Mesenchymal stem cell (in vitro differentiated cells and primary cell): ENCODE measurements around the gene TKTL1.

Source experiments
- DNase-seq: peaks from one replicate; pipeline ENCODE4 v3.0.0-alpha.2; 2013
- H2AFZ ChIP-seq: one replicate; pipeline ENCODE4 v1.6.1; 2013; ENCODE audit warnings: low read depth, mild to moderate bottlenecking, control low read depth, inconsistent platforms, low read length, moderate library complexity
- H2AK5ac ChIP-seq: 2 replicates; pipeline ENCODE4 v1.6.1; 2013; ENCODE audit warnings: low read length, moderate library complexity, mild to moderate bottlenecking, inconsistent platforms; ENCODE audit not compliant: severe bottlenecking
- H2BK120ac ChIP-seq: one replicate; pipeline ENCODE4 v1.6.1; 2013; ENCODE audit warnings: low read depth, mild to moderate bottlenecking, inconsistent platforms, low read length, moderate library complexity
- H2BK12ac ChIP-seq, 2 experiments: one replicate each; pipeline ENCODE4 v1.6.1; 2013; ENCODE audit warnings: inconsistent platforms in 2 of 2, low read length in 2 of 2, mild to moderate bottlenecking in 2 of 2, moderate library complexity in 2 of 2, control low read depth in 1 of 2
- H2BK15ac ChIP-seq: one replicate; pipeline ENCODE4 v1.6.1; 2013; ENCODE audit warnings: mild to moderate bottlenecking, low read depth, inconsistent platforms; ENCODE audit not compliant: poor library complexity, severe bottlenecking
- H2BK5ac ChIP-seq: 2 replicates; pipeline ENCODE4 v1.6.1; 2013; ENCODE audit warnings: low read depth, mild to moderate bottlenecking, low read length, control low read depth, inconsistent platforms; ENCODE audit not compliant: poor library complexity, severe bottlenecking
- H3K14ac ChIP-seq, 2 experiments: one replicate each; pipeline ENCODE4 v1.6.1; 2013; ENCODE audit warnings: inconsistent platforms in 2 of 2, low read length in 2 of 2, control low read depth in 1 of 2, mild to moderate bottlenecking in 1 of 2, moderate library complexity in 1 of 2
- H3K18ac ChIP-seq, 2 experiments: one replicate each; pipeline ENCODE4 v1.6.1; 2013; ENCODE audit warnings: inconsistent platforms in 2 of 2, low read length in 2 of 2, control low read depth in 1 of 2, low read depth in 1 of 2, mild to moderate bottlenecking in 1 of 2
- H3K23ac ChIP-seq, 2 experiments: one replicate each; pipeline ENCODE4 v1.6.1; 2013; ENCODE audit warnings: inconsistent platforms in 2 of 2, low read length in 2 of 2, mild to moderate bottlenecking in 2 of 2, moderate library complexity in 2 of 2, control low read depth in 1 of 2
- H3K27ac ChIP-seq: 2 replicates; pipeline ENCODE4 v1.5.1; 2013; ENCODE audit warnings: mild to moderate bottlenecking, moderate library complexity, low read length, control low read depth, inconsistent platforms; ENCODE audit not compliant: poor library complexity, severe bottlenecking
- H3K27me3 ChIP-seq, 2 experiments: 2 replicates each; pipeline versions ENCODE4 v1.6.1 to v1.7.0; 2013; ENCODE audit warnings: low read length in 2 of 2, mild to moderate bottlenecking in 2 of 2, moderate library complexity in 2 of 2, control low read depth in 1 of 2, inconsistent platforms in 1 of 2; ENCODE audit not compliant: control insufficient read depth in 1 of 2, insufficient read depth in 1 of 2
- H3K36me3 ChIP-seq, 2 experiments: 2 replicates each; pipeline versions ENCODE4 v1.6.1 to v1.7.0; 2013; ENCODE audit warnings: low read length in 2 of 2, control low read depth in 1 of 2, inconsistent platforms in 1 of 2, low read depth in 1 of 2, mild to moderate bottlenecking in 1 of 2; ENCODE audit not compliant: insufficient read depth in 2 of 2, control insufficient read depth in 1 of 2
- H3K4ac ChIP-seq, 2 experiments: one replicate each; pipeline ENCODE4 v1.6.1; 2013; ENCODE audit warnings: inconsistent platforms in 2 of 2, low read length in 2 of 2, mild to moderate bottlenecking in 2 of 2, moderate library complexity in 2 of 2, control low read depth in 1 of 2, low read depth in 1 of 2
- H3K4me1 ChIP-seq: 2 replicates; pipeline ENCODE4 v1.6.1; 2013; ENCODE audit warnings: low read depth, low read length, control low read depth; ENCODE audit not compliant: control insufficient read depth, insufficient read depth
- H3K4me2 ChIP-seq: 2 replicates; pipeline ENCODE4 v1.6.1; 2013; ENCODE audit warnings: low read length, mild to moderate bottlenecking, inconsistent platforms; ENCODE audit not compliant: poor library complexity, severe bottlenecking
- H3K4me3 ChIP-seq, 2 experiments: 2 replicates each; pipeline versions ENCODE4 v1.5.1 to v1.7.0; 2013; ENCODE audit warnings: low read length in 2 of 2, mild to moderate bottlenecking in 2 of 2, control low read depth in 1 of 2, low read depth in 1 of 2; ENCODE audit not compliant: insufficient read depth in 1 of 2
- H3K79me1 ChIP-seq: replicated peaks from 2 replicates; pipeline ENCODE4 v1.6.1; 2013; ENCODE audit warnings: mild to moderate bottlenecking, control low read depth, low read length, inconsistent platforms; ENCODE audit not compliant: poor library complexity, severe bottlenecking
- H3K9ac ChIP-seq: 2 replicates; pipeline ENCODE4 v1.7.0; 2013; ENCODE audit warnings: mild to moderate bottlenecking, low read length, moderate library complexity
- H3K9me3 ChIP-seq: 2 replicates; pipeline ENCODE4 v1.7.0; 2013; ENCODE audit warnings: mild to moderate bottlenecking, low read length; ENCODE audit not compliant: control insufficient read depth
- H4K8ac ChIP-seq: one replicate; pipeline ENCODE4 v1.6.1; 2013; ENCODE audit warnings: inconsistent platforms, mild to moderate bottlenecking, low read length, moderate library complexity
- H4K91ac ChIP-seq: one replicate; pipeline ENCODE4 v1.6.1; 2013; ENCODE audit warnings: mild to moderate bottlenecking, low read length, inconsistent platforms
- WGBS: methylation state at CpG from one replicate; pipeline ENCODE4 v1.1.7; 2013; ENCODE audit warnings: mixed read lengths; 5-methylcytosine and 5-hydroxymethylcytosine counted together

The TKTL1 gene

DNA sequence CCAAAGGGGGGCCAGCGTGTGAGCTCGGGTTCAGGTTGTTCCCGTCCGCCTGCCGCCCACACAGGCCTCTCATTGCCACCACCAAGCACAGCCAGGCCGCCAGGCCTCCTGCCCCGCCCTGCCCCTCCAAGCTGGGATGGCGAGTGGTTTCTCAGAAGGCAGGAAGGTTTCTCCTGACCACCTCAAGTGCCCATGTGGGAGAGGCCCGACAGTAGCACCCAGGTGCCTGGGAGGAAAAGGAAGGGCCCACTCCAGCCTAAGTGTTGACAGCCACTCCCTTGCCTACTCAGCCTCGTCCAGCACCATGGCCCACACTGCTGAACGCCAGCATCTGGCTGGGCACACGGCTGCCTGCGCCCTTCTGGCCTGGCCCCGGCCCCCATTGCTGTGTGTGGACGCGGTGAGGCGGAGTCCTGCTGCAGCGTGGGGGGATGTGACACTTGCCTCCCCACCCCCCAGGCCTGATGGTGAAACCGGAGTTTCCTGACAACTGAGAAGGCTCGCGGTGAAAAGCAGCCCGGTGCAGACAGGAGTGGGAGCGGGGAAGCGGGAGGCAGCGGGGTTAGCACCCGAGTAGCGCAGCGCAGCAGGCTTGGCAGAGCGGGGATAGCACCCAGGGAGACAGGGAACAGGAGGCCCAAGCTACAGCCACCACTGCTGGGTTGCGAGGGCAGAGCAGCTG is 59.6 kb downstream of the TKTL1 start:
- Histone ChIP-seq H2AK5ac (no peak overlapping the region), H2BK15ac (no peak overlapping the region), H3K27ac (no peak overlapping the region), H3K4me3 (no peak overlapping the region), H3K4me2 (no peak overlapping the region), H3K18ac (no peak overlapping the region), H3K9me3 (no peaks in the 10 kb centered on the region), H4K8ac (no peak overlapping the region), H3K9ac (no peak overlapping the region), H2BK5ac (no peak overlapping the region), H3K4ac (no peak overlapping the region), H3K14ac (no peak overlapping the region), H4K91ac (no peak overlapping the region), H2BK12ac (no peak overlapping the region), H2BK120ac (no peak overlapping the region), H2AFZ (no peak overlapping the region), H3K36me3 (peaks cover 91 to 100% of the 10 kb centered on the region in 2 experiments), H3K23ac (no peak overlapping the region), H3K79me1 (no peaks in the 10 kb centered on the region), H3K27me3 (no peaks in the 10 kb centered on the region), H3K4me1 (peaks cover 25% of the 10 kb centered on the region)
- DNase-seq: no peak
- WGBS: 92% methylated on average over 26 of the region's 30 CpGs

DNA sequence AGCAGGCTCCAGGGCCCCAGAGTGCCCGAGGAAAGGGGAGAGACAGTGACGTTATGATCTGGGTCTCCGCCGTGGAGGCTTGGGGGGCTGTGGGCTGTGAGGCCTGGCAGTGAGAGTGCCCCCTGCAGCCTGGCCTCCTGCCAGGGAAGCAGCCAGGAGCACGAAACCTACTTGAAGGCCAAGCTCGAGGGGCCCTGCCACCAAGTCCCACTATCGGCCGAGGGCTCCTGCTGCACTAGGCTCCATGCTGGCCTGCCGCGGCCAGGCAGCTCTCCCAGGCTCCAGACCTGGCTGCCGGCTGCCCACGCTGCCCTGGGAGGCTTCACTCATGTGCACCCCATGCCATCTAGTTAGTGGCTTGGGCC is 60.2 kb downstream of the TKTL1 start:
- no peak overlapping the region for H4K8ac ChIP-seq
- H3K27ac ChIP-seq: no peak overlapping the region
- H2AK5ac ChIP-seq: no peak overlapping the region
- no peak overlapping the region for H3K23ac ChIP-seq
- H3K4me3 ChIP-seq: no peak overlapping the region
- H3K9me3 ChIP-seq: no peaks in the 10 kb centered on the region
- no peak overlapping the region for H2BK120ac ChIP-seq
- H3K4me2 ChIP-seq: no peak overlapping the region
- H2BK15ac ChIP-seq: no peak overlapping the region
- no peak for DNase-seq
- H3K79me1 ChIP-seq: no peaks in the 10 kb centered on the region
- no peak overlapping the region for H2BK5ac ChIP-seq
- no peaks in the 10 kb centered on the region for H3K27me3 ChIP-seq
- H3K36me3 ChIP-seq: peaks cover 90 to 100% of the 10 kb centered on the region in 2 experiments
- H3K4me1 ChIP-seq: peaks cover 25% of the 10 kb centered on the region
- H4K91ac ChIP-seq: no peak overlapping the region
- no peak overlapping the region for H3K4ac ChIP-seq
- H3K9ac ChIP-seq: no peak overlapping the region
- 94% methylated on average over 10 of the region's 12 CpGs for WGBS
- H2AFZ ChIP-seq: no peak overlapping the region
- H2BK12ac ChIP-seq: no peak overlapping the region
- no peak overlapping the region for H3K14ac ChIP-seq
- no peak overlapping the region for H3K18ac ChIP-seq

DNA sequence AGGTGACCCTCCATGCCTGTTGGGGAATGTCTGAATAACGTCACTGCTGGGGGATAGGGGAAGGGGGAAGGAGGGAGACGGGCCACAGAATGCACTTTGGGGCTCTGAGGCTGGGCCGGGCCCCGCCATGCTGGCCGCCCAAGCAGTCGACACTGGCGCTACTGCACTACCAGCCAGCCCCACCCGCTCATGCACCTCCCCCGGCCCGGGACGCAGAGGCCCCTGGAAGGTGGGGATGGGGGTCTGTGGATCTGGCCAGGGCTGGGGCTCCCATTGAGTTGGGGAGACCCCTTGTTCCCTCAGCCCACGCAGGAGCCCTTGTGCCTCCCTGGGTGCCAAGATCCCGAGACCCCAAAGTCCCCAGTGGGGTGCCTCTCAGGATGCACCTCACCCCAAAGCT is 61.0 kb downstream of the TKTL1 start:
- no peak overlapping the region for H3K23ac ChIP-seq
- H4K91ac ChIP-seq: no peak overlapping the region
- H2BK5ac ChIP-seq: no peak overlapping the region
- H2AFZ ChIP-seq: no peak overlapping the region
- 94% methylated on average over 6 of the region's 13 CpGs for WGBS
- no peak overlapping the region for H3K4me3 ChIP-seq
- no peak overlapping the region for H3K4ac ChIP-seq
- DNase-seq: no peak
- H3K27me3 ChIP-seq: no peaks in the 10 kb centered on the region
- H3K36me3 ChIP-seq: peaks cover 88 to 97% of the 10 kb centered on the region in 2 experiments
- no peak overlapping the region for H2BK12ac ChIP-seq
- H2AK5ac ChIP-seq: no peak overlapping the region
- H4K8ac ChIP-seq: no peak overlapping the region
- no peak overlapping the region for H3K14ac ChIP-seq
- no peak overlapping the region for H3K27ac ChIP-seq
- H3K18ac ChIP-seq: no peak overlapping the region
- H3K79me1 ChIP-seq: no peaks in the 10 kb centered on the region
- no peak overlapping the region for H2BK15ac ChIP-seq
- H2BK120ac ChIP-seq: no peak overlapping the region
- no peaks in the 10 kb centered on the region for H3K9me3 ChIP-seq
- no peak overlapping the region for H3K4me2 ChIP-seq
- H3K9ac ChIP-seq: no peak overlapping the region
- H3K4me1 ChIP-seq: peaks cover 25% of the 10 kb centered on the region

GRCh38 chrX:154357205-154357604 is 61.6 kb downstream of the TKTL1 start:
- no peak overlapping the region for H4K8ac ChIP-seq
- no peak overlapping the region for H2AK5ac ChIP-seq
- DNase-seq: no peak
- H3K4me2 ChIP-seq: no peak overlapping the region
- H3K27ac ChIP-seq: no peak overlapping the region
- no peak overlapping the region for H3K23ac ChIP-seq
- H3K4me3 ChIP-seq: no peak overlapping the region
- H2AFZ ChIP-seq: no peak overlapping the region
- peak overlapping the region in 1 of 2 experiments; percentile 49 for H3K14ac ChIP-seq
- H3K18ac ChIP-seq: no peak overlapping the region
- peak overlapping the region; percentile 62 for H4K91ac ChIP-seq
- H2BK120ac ChIP-seq: no peak overlapping the region
- WGBS: 93% methylated on average over 27 of the region's 27 CpGs
- H2BK12ac ChIP-seq: no peak overlapping the region
- H3K4ac ChIP-seq: no peak overlapping the region
- peaks cover 88 to 97% of the 10 kb centered on the region in 2 experiments for H3K36me3 ChIP-seq
- H3K79me1 ChIP-seq: no peaks in the 10 kb centered on the region
- no peak overlapping the region for H2BK5ac ChIP-seq
- H3K27me3 ChIP-seq: no peaks in the 10 kb centered on the region
- H3K4me1 ChIP-seq: peaks cover 27% of the 10 kb centered on the region
- H3K9me3 ChIP-seq: no peaks in the 10 kb centered on the region
- H3K9ac ChIP-seq: no peak overlapping the region
- H2BK15ac ChIP-seq: no peak overlapping the region
